Nephron progenitor cell (in vitro differentiated cells): ENCODE measurements around the gene TTLL12.

ENCODE experiments used
- DNase-seq: peaks from one replicate; pipeline ENCODE4 v3.0.0; 2021
- H3K27ac Mint-ChIP-seq: 2 replicates; pipeline ENCODE4 v1.8.0; 2021; ENCODE audit warnings: mild to moderate bottlenecking, moderate library complexity, mixed read lengths
- H3K27me3 Mint-ChIP-seq: 2 replicates; pipeline ENCODE4 v1.8.0; 2021; ENCODE audit warnings: mild to moderate bottlenecking, low read depth, mixed read lengths; ENCODE audit not compliant: poor library complexity
- H3K36me3 Mint-ChIP-seq: 2 replicates; pipeline ENCODE4 v1.8.0; 2021; ENCODE audit warnings: low read depth, mixed read lengths
- H3K4me1 Mint-ChIP-seq: 2 replicates; pipeline ENCODE4 v1.8.0; 2021; ENCODE audit warnings: mixed read lengths
- H3K4me3 Mint-ChIP-seq: 2 replicates; pipeline ENCODE4 v1.8.0; 2021; ENCODE audit warnings: mild to moderate bottlenecking, moderate library complexity, mixed read lengths
- H3K9me3 Mint-ChIP-seq: 2 replicates; pipeline ENCODE4 v1.8.0; 2021; ENCODE audit warnings: mild to moderate bottlenecking, moderate library complexity, mixed read lengths
- TF ChIP-seq, protein P1 (sequence below): fragments of 200-600 bp; sonication (generic); IDR thresholded peaks from 2 replicates; pipeline ENCODE4 v1.5.0; 2021; ENCODE audit warnings: antibody characterized with exemption

Gene TTLL12

DNA sequence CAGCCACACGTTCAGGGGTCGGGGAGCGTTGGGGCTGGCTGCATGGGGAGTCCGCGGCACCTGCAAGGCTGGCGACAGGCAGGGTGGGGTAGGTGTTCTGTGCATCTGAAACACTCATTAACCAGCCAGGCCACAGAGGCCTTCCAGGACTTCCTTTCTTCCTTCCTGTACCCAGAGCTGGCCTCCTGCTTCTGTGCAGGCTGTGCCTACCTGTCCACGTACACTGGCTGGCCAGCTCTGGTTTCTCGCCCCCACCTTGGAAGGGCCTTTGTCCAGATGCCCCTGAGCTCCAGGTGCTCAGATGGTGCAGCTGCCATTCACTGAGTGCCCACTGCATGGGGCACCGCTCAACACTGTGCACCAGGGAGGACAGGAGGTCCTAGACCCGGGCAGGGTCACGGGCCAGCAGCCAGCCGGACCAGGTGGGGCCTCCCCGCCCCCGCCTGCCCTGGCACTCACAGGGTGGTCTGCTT lies 15.9 kb downstream of the TTLL12 start:
- no peak overlapping the region for H3K27ac Mint-ChIP-seq
- TF ChIP-seq, protein P1, sequence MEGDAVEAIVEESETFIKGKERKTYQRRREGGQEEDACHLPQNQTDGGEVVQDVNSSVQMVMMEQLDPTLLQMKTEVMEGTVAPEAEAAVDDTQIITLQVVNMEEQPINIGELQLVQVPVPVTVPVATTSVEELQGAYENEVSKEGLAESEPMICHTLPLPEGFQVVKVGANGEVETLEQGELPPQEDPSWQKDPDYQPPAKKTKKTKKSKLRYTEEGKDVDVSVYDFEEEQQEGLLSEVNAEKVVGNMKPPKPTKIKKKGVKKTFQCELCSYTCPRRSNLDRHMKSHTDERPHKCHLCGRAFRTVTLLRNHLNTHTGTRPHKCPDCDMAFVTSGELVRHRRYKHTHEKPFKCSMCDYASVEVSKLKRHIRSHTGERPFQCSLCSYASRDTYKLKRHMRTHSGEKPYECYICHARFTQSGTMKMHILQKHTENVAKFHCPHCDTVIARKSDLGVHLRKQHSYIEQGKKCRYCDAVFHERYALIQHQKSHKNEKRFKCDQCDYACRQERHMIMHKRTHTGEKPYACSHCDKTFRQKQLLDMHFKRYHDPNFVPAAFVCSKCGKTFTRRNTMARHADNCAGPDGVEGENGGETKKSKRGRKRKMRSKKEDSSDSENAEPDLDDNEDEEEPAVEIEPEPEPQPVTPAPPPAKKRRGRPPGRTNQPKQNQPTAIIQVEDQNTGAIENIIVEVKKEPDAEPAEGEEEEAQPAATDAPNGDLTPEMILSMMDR: no peak
- H3K9me3 Mint-ChIP-seq: no peaks in the 10 kb centered on the region
- no peaks in the 10 kb centered on the region for H3K27me3 Mint-ChIP-seq
- peaks cover 27% of the 10 kb centered on the region for H3K36me3 Mint-ChIP-seq
- H3K4me1 Mint-ChIP-seq: no peaks in the 10 kb centered on the region
- H3K4me3 Mint-ChIP-seq: no peak overlapping the region
- DNase-seq: no peak

- no peaks in the 10 kb centered on the region for H3K27me3 Mint-ChIP-seq
- H3K9me3 Mint-ChIP-seq: no peaks in the 10 kb centered on the region
- no peak for DNase-seq
- peaks cover 27% of the 10 kb centered on the region for H3K36me3 Mint-ChIP-seq
- no peak overlapping the region for H3K27ac Mint-ChIP-seq
- H3K4me3 Mint-ChIP-seq: no peak overlapping the region
- TF ChIP-seq, protein P1: no peak
- H3K4me1 Mint-ChIP-seq: no peaks in the 10 kb centered on the region
Measured at GRCh38 chr22:43170131-43170480, 16.8 kb downstream of the TTLL12 start.

DNA sequence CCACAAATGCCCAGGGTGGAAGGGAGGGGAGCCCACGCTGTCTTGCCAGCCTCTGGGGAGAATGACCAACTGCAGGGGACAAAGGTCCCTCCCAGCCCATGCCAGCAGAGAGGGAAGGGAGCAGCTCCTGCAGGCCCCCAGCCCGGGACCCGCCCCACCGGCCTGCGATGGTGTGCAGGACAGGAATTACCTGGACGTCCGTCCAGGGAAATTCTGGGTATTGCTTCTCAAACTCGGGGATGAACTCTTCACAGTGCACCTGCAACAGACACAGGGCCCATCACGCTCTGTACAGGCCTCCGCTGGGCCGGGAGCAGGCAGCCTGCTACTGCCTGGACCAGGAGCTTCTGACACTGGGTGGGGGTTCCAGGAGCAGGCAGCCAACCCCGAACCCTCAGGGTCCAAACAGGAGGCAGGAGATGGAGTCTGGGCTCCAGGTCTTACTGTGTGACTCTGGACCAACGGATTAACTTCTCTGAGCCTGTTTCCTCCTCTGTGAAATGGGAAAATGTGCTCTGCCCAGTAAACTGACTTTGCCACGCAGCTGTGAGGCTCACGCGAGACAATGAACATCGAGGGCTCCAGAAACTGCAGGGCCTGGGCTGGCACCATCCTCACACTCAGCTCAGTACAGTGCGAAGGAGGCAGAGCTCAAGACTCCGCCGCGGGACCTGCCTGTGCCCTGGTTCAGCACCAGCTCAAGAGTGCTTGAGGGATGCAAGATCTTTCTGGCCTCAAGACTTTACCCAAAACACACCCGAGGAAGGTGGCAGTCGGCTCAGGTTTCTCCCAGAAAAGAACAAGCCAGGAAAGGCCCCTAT lies 17.4 kb downstream of the TTLL12 start:
- H3K27ac Mint-ChIP-seq: no peak overlapping the region
- no peak overlapping the region for H3K4me3 Mint-ChIP-seq
- H3K4me1 Mint-ChIP-seq: peaks cover 4% of the 10 kb centered on the region
- DNase-seq: no peak
- H3K9me3 Mint-ChIP-seq: no peaks in the 10 kb centered on the region
- H3K36me3 Mint-ChIP-seq: peaks cover 27% of the 10 kb centered on the region
- peaks cover 1% of the 10 kb centered on the region for H3K27me3 Mint-ChIP-seq
- TF ChIP-seq, protein P1: no peak

DNA sequence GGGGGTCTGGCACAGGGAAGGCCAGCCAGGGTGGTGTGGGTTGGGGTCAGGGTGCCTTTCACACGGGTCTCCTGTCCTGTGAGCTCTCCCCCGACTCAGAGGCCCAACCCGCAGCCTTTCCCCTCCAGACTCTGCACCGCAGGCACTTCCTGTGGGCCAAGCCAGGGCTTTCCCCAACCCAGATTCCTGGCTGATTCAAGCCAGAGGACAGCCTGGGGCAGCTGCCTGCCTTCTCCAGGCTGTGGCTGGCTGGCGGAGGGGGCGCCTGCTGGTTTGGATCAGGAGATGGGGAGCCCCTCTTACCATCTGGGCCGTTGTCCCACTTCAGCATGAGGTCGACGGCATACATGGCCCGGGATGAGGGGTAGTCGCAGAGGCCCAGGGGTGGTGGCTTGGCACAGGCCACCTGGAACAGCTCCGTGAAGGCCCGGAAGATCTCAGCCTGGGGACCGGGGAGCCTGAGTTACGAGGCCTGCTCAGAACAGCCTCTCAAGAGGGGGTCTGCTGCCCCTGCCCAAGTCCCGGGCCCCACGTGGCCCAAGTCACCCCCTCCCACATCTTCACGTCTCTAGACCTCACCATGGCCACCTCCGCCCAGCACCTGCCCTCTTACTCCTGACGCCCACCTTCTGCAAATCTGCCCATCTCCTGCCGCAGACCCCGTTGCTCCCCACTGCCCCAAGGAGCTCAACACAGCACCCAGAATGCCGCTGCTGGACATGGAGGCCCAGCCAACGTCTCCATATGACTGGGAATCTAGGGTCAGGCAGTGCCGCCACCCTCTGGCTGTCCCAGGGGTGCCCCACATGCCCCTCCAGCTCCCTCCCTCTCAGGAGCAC lies 18.2 kb downstream of the TTLL12 start:
- Mint-ChIP-seq H3K27ac (no peak overlapping the region), H3K27me3 (peaks cover 6% of the 10 kb centered on the region), H3K4me3 (no peak overlapping the region), H3K4me1 (peaks cover 13% of the 10 kb centered on the region), H3K9me3 (no peaks in the 10 kb centered on the region), H3K36me3 (peaks cover 25% of the 10 kb centered on the region)
- no peak for DNase-seq
- TF ChIP-seq, protein P1: no peak

DNA sequence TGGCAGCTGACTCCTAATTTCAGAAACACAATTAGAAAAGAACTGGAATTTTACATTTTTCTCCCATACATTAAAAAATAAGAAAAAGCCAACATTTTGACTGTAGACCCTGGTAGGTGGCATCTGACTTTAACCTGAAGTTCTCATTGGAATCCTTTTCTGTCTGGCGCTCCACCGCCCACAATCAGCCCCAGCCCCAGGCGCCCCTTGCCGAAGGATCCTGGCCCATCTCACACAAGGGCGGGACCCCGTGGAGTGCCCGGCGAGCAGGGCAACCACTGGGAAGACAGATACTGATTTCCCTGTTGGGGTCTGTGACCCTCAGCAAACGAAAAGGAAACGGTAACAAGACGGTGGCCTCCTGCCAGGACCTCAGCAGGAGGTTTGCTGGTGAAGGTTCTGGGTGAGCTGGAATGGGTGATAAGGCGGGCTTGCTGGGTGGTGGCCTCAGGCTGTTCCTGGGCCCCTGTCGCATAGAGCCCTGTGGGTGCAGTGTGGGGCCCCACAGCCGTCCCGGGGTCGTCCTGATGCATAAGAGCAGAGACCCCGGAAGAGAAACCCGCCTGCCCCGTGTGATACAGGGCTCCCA lies 19.8 kb downstream of the TTLL12 start:
- TF ChIP-seq, protein P1: no peak
- no peak for DNase-seq
- peaks cover 6% of the 10 kb centered on the region for H3K27me3 Mint-ChIP-seq
- no peaks in the 10 kb centered on the region for H3K9me3 Mint-ChIP-seq
- no peak overlapping the region for H3K4me3 Mint-ChIP-seq
- H3K36me3 Mint-ChIP-seq: peaks cover 15% of the 10 kb centered on the region
- no peak overlapping the region for H3K27ac Mint-ChIP-seq
- peaks cover 14% of the 10 kb centered on the region for H3K4me1 Mint-ChIP-seq
